DMS 273 (cell line): ENCODE data around the gene LRIG2.
"Not testable (repeated sequence)": the region's sequence is repeated elsewhere in the genome, so short reads cannot be mapped to it uniquely, and the experiment has no call there.

ENCODE experiments used
- DNase-seq: peaks from one replicate; lab custom pipeline; 2025; ENCODE audit not compliant: unreplicated experiment; lab: John Stamatoyannopoulos, UW

Gene LRIG2

GRCh38 chr1:113058941-113059706 lies 13.9 kb upstream of the LRIG2 start:
- peak; percentile 61 for DNase-seq

DNA sequence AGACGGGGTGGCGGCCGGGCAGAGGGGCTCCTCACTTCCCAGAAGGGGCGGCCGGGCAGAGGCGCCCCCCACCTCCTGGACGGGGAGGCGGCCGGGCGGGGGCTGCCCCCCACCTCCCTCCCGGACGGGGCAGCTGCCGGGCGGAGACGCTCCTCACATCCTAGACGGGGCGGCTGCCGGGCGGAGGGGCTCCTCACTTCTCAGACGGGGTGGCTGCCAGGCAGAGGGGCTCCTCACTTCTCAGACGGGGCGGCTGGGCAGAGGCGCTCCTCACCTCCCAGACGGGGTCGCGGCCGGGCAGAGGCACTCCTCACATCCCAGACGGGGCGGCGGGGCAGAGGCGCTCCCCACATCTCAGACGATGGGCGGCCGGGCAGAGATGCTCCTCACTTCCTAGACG lies 9.5 kb upstream of the LRIG2 start:
- not testable (repeated sequence) for DNase-seq

- DNase-seq, result no peak
Measured at GRCh38 chr1:113072141-113072756, 749 bp upstream of the LRIG2 start.

DNA sequence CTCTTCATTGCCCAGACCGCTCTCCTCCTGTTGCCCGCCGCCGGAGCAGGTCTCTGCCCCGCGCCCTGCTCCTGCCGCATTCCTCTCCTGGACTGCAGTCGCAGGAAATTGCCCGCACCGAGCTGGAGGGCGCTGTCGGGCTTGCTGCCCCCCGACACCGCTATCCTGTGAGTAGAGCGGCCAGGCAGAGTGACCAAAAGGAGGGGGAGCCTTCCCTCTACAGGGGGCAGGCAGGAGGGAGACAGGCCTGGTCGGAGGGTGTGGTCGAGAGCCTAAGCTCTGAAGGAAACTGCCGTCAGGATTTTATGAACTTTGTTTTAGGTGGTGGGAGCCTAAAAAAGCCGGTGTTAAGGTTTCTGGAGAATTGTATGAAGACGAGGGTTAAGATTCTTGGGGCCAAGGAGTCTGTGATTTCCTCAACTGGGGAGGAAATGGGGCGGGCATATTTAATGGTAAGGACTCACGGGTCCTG lies 517 bp downstream of the LRIG2 start:
- no peak for DNase-seq

- DNase-seq, result peak; percentile 27
Measured at GRCh38 chr1:113074237-113074636, 1.2 kb downstream of the LRIG2 start.

- not testable (repeated sequence) for DNase-seq
Measured at GRCh38 chr1:113077978-113078377, 5.0 kb downstream of the LRIG2 start.

- no peak for DNase-seq
Measured at GRCh38 chr1:113086541-113086940, 13.5 kb downstream of the LRIG2 start.

DNA sequence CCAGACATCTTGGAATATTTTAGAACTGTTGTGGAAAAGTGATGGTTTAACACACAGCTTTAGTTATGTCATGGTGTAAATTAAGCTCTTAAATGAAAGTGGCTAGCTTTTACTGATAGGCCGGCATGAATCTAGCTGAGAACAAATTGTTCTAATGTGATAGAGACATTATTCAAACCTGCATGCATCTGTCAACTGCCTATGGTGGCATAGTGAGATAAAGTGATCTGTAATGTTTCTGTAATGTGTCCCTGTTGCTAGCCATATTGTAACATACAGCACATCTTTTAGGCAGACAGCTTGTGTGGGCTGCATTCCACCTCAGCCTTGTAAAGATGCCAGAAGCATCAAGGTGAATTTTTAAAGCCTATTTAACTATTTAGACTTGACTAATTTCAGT lies 16.0 kb downstream of the LRIG2 start:
- peak; percentile 48 for DNase-seq

GRCh38 chr1:113090051-113090450 lies 17.1 kb downstream of the LRIG2 start:
- no peak for DNase-seq

GRCh38 chr1:113091988-113092594 lies 19.1 kb downstream of the LRIG2 start:
- DNase-seq, result no peak

- no peak for DNase-seq
Measured at GRCh38 chr1:113094506-113094905, 21.5 kb downstream of the LRIG2 start.

GRCh38 chr1:113095790-113096455 lies 22.9 kb downstream of the LRIG2 start:
- no peak for DNase-seq

GRCh38 chr1:113096493-113096892 lies 23.5 kb downstream of the LRIG2 start:
- DNase-seq, result no peak

DNA sequence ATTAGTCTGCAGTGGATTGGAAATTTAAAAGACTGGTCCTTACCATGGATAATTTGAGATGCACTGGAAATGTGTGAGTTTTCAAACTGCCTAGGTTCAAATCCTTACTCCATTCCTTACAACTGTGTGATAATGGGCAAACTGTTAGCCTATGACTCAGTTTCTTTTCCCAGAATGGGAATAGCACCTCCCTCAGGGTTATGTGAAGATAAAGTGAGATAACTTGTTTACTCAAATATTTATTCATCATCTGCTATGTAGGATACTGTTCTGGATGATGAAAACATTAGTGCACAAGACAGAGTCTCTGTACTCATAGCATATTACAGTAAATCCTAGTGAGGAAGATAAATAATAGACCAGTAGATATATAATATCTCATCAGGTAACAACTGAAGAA lies 28.6 kb downstream of the LRIG2 start:
- no peak for DNase-seq

GRCh38 chr1:113103048-113103447 lies 30.1 kb downstream of the LRIG2 start:
- DNase-seq, result no peak

- DNase-seq, result no peak
Measured at GRCh38 chr1:113103977-113104376, 31.0 kb downstream of the LRIG2 start.

DNA sequence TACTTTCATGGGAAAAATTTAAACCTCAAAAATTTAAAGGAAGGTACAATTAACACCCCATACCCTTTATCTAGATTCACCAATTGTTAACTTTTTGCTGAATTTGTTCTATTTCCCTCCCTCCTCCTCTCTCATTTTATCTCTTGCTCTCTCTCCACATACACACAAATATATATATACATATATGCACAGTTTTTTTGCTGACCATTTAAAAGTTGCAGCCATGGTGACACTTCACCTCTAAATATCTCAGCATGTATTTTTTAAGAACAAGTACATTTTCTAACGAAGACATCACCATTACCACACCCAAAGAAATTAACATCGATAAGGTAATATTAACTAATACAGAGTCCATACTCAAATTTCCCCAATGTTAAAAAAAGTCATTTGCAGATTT lies 33.9 kb downstream of the LRIG2 start:
- no peak for DNase-seq

DNA sequence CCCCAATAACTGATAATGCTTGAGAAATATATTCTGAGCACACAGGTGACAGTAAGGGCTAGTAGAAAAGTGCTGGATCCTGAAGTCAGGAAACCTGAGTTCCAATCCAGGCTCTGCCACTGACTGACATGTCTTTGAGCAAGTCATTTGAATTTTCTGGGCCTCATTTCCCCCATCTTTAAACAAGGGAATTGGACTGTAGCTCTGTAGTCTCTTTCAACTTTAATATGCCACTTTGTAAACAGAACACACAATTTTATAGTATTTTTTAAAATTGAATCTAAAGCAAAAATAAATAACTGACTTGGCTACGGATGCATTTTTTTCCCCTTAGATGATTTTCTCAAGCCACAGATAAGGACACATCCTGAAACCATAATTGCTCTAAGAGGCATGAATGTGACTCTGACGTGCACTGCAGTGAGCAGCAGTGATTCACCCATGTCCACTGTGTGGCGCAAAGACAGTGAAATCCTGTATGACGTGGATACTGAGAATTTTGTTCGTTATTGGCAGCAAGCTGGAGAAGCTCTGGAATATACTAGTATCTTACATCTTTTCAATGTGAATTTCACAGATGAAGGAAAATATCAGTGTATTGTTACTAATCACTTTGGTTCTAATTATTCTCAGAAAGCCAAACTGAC lies 37.0 kb downstream of the LRIG2 start:
- no peak for DNase-seq

- no peak for DNase-seq
Measured at GRCh38 chr1:113118266-113118665, 45.3 kb downstream of the LRIG2 start.

DNA sequence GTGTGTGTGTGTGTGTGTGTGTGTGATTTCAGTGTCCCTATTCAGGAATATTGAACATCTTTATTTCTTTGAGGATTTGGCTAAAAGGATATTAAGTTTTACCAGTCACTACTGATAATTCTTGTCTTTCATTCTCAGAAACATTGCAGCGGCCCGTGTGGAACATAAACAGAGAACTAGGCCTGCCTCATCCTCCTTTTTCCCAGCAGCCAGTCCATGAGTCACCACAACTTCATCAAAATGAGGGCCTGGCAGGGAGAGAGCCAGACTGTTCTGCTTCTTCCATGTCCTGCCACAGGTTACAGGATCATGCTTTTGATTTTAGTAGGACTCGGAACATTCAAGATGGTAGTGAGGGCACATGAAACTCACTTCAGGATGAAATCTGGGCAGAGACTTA lies 50.7 kb downstream of the LRIG2 start:
- no peak for DNase-seq

DNA sequence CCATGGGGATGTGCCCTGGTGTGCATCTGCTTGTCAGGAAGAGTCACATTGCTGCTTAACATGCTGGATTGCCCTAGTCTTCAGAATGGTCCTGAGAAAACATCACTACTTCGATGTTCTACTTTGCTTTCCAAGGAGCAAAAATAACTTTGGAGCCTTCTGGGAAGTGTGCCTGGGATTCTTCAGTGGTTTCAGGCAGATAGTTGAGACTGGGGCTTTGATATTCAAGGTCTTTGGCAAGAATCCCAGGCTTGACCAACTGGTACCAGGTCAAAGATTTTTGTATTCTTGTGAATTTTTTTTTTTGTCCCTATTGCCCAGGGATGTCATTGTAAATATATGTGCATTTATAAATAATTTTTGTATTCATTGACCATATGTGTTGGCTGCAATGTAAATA lies 51.4 kb downstream of the LRIG2 start:
- no peak for DNase-seq
